GM19025 (cell line): Measurements from ENCODE around the gene OR4F3.
"Not testable (repeated sequence)": the region's sequence is repeated elsewhere in the genome, so short reads cannot be mapped to it uniquely, and the experiment has no call there.

ENCODE experiments used
- ATAC-seq: cut with Tn5 transposase; IDR thresholded peaks from one replicate; pipeline ENCODE4 v1.9.1; 2021; ENCODE audit warnings: mild to moderate bottlenecking, low read depth, moderate library complexity; ENCODE audit not compliant: unreplicated experiment

The OR4F3 gene

GRCh38 chr5:181366968-181367367, at the start of gene OR4F3:
Gene OR4F3 (plus strand): TSS chr5:181367268.
- not testable (repeated sequence) for ATAC-seq
